ENCODE measurements around the gene MAP4K3. TPM values are rescaled to one million over a fixed set of nuclear protein-coding genes. Genes with fewer than 3 reads are reported as not detected.

The MAP4K3 gene
- total RNA-seq, 6 experiments from 2014 or later: 28.7 to 34.4 (median 30.7) TPM

- H3K27me3 Mint-ChIP-seq (ENCODE audit: insufficient read depth): peaks cover 2% of the 10 kb centered on the region; the same call in 1 of the 2 replicates
- TF ChIP-seq CTCF (IDR thresholded peaks at IDR 0.05): no peak
- peaks cover 17% of the 10 kb centered on the region for H3K4me1 Mint-ChIP-seq (ENCODE audit: low read depth)
- peaks cover 11% of the 10 kb centered on the region for H3K9me3 Mint-ChIP-seq
- no peak for DNase-seq
- H3K4me3 Mint-ChIP-seq: no peak overlapping the region
- peaks cover 31% of the 10 kb centered on the region for H3K36me3 Mint-ChIP-seq (ENCODE audit: low read depth)
- no peak overlapping the region for H3K27ac Mint-ChIP-seq
Observed at GRCh38 chr2:39445934-39446333, 8.8 kb upstream of the MAP4K3 start.

DNA sequence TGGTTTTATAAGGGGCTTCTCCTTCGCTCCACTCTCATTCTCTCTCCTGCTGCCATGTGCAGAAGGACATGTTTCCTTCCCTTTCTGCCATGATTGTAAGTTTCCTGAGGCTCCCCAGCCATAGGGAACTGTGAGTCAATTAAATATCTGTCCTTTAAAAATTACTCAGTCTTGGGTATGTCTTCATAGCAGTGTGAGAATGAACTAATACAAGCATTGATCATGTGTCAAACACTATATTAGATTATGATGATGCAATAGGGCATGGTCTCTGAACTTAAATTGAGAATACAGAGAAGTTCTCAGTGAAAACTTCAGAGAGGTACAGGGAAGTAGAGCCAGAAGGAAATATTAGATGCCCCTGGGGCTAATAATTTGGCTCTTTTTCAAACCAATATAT, 5.9 kb upstream of the MAP4K3 start:
- Mint-ChIP-seq H3K27ac (no peak overlapping the region), H3K27me3 (ENCODE audit: insufficient read depth) (peaks cover 2% of the 10 kb centered on the region; the same call in 1 of the 2 replicates)

GRCh38 chr2:39437522-39438296, 624 bp upstream of the MAP4K3 start:
- Mint-ChIP-seq H3K4me1 (ENCODE audit: low read depth) (peaks cover 55% of the 10 kb centered on the region), H3K4me3 (peak overlapping the region; percentile 92), H3K27me3 (ENCODE audit: insufficient read depth) (peaks cover 2% of the 10 kb centered on the region; the same call in 1 of the 2 replicates), H3K36me3 (ENCODE audit: low read depth) (peaks cover 15% of the 10 kb centered on the region), H3K27ac (peak overlapping the region; percentile 60), H3K9me3 (peaks cover 7% of the 10 kb centered on the region)
- no peak for DNase-seq
- TF ChIP-seq CTCF (IDR thresholded peaks at IDR 0.05): no peak

More for the DNA sequence above, 5.9 kb upstream of the MAP4K3 start:
- peaks cover 28% of the 10 kb centered on the region for H3K36me3 Mint-ChIP-seq (ENCODE audit: low read depth)
- TF ChIP-seq CTCF (IDR thresholded peaks at IDR 0.05): no peak
- DNase-seq: no peak
- peaks cover 11% of the 10 kb centered on the region for H3K9me3 Mint-ChIP-seq
- H3K4me3 Mint-ChIP-seq: no peak overlapping the region
- peaks cover 33% of the 10 kb centered on the region for H3K4me1 Mint-ChIP-seq (ENCODE audit: low read depth)

GRCh38 chr2:39435741-39436591, 1.1 kb downstream of the MAP4K3 start:
- peak overlapping the region; percentile 60 for H3K27ac Mint-ChIP-seq
- DNase-seq: no peak
- H3K4me3 Mint-ChIP-seq: peak overlapping the region; percentile 92
- H3K27me3 Mint-ChIP-seq (ENCODE audit: insufficient read depth): no peaks in the 10 kb centered on the region
- 0 out of 2 replicates have a peak, but pooled peaks cover 9% of the 10 kb centered on the region for H3K36me3 Mint-ChIP-seq (ENCODE audit: low read depth)
- peaks cover 72% of the 10 kb centered on the region for H3K4me1 Mint-ChIP-seq (ENCODE audit: low read depth)
- H3K9me3 Mint-ChIP-seq: no peaks in the 10 kb centered on the region
- TF ChIP-seq CTCF (IDR thresholded peaks at IDR 0.05): no peak

- no peak for DNase-seq
- TF ChIP-seq CTCF (IDR thresholded peaks at IDR 0.05): no peak
- H3K27ac Mint-ChIP-seq: peak overlapping the region; percentile 60
- H3K4me1 Mint-ChIP-seq (ENCODE audit: low read depth): peaks cover 78% of the 10 kb centered on the region
- no peaks in the 10 kb centered on the region for H3K27me3 Mint-ChIP-seq (ENCODE audit: insufficient read depth)
- H3K9me3 Mint-ChIP-seq: no peaks in the 10 kb centered on the region
- H3K36me3 Mint-ChIP-seq (ENCODE audit: low read depth): 0 out of 2 replicates have a peak, but pooled peaks cover 9% of the 10 kb centered on the region
- H3K4me3 Mint-ChIP-seq: peak overlapping the region; percentile 92
Observed at GRCh38 chr2:39435234-39435633, 1.9 kb downstream of the MAP4K3 start.

All from HFFc6 (cell line).